AG09319 (cell line): ENCODE measurements around the gene GEMIN5.
A peak's percentile ranks its signal among the peaks of the same experiment; 100 is the strongest.

Experiments used
- DNase-seq: peaks from one replicate; pipeline ENCODE4 v3.0.0-alpha.2; 2010; ENCODE audit warnings: low read depth; ENCODE audit errors: extremely low read depth
- CTCF ChIP-seq: IDR thresholded peaks from 2 replicates; pipeline ENCODE4 v1.5.1; 2011; ENCODE audit warnings: low read depth, mild to moderate bottlenecking, inconsistent platforms, low read length, moderate library complexity

Gene GEMIN5

GRCh38 chr5:154971501-154971900 is 33.5 kb upstream of the GEMIN5 start:
- DNase-seq = no peak
- no peak for TF ChIP-seq CTCF

- TF ChIP-seq CTCF = no peak
- DNase-seq = no peak
Observed at GRCh38 chr5:154970759-154971158, 32.7 kb upstream of the GEMIN5 start.

- no peak for TF ChIP-seq CTCF
- DNase-seq = no peak
Observed at GRCh38 chr5:154968953-154969352, 30.9 kb upstream of the GEMIN5 start.

GRCh38 chr5:154967421-154968024 is 29.5 kb upstream of the GEMIN5 start:
- peak; percentile 46 for TF ChIP-seq CTCF
- DNase-seq = no peak

GRCh38 chr5:154966874-154967273 is 28.9 kb upstream of the GEMIN5 start:
- DNase-seq = no peak
- no peak for TF ChIP-seq CTCF

GRCh38 chr5:154966081-154966841 is 28.2 kb upstream of the GEMIN5 start:
- TF ChIP-seq CTCF = no peak
- no peak for DNase-seq

- DNase-seq = no peak
Observed at GRCh38 chr5:154962494-154962893, 24.5 kb upstream of the GEMIN5 start.

More at GRCh38 chr5:154962494-154962893, 24.5 kb upstream of the GEMIN5 start:
- no peak for TF ChIP-seq CTCF
